Liver (tissue), 9 donors: ENCODE data around the gene ATP10A. TPM values are rescaled to one million over a fixed set of nuclear protein-coding genes. Genes with fewer than 3 reads are reported as not detected.

Experiments used
- DNase-seq: peaks from one replicate; pipeline ENCODE4 v3.0.0-alpha.2; 2017; ENCODE audit warnings: low spot score
- H3K27ac ChIP-seq, 2 donors: one replicate each; pipeline ENCODE4 v1.7.0; 2013; ENCODE audit warnings: inconsistent platforms in 2 of 2, low read length in 2 of 2, control low read depth in 1 of 2, low read depth in 1 of 2, mild to moderate bottlenecking in 1 of 2
- H3K27me3 ChIP-seq, 4 donors: one replicate each; pipeline versions ENCODE4 v1.6.1 to v1.7.0; 2013; ENCODE audit warnings: low read length in 3 of 4, inconsistent platforms in 1 of 4, mild to moderate bottlenecking in 1 of 4, moderate library complexity in 1 of 4; ENCODE audit not compliant: control insufficient read depth in 4 of 4, insufficient read depth in 4 of 4
- H3K36me3 ChIP-seq, 4 donors: one replicate each; pipeline versions ENCODE4 v1.6.1 to v1.7.0; 2013; ENCODE audit warnings: low read length in 3 of 4, mild to moderate bottlenecking in 3 of 4, low read depth in 1 of 4, moderate library complexity in 1 of 4; ENCODE audit not compliant: control insufficient read depth in 4 of 4, insufficient read depth in 3 of 4
- H3K4me1 ChIP-seq, 4 donors: one replicate each; pipeline versions ENCODE4 v1.6.1 to v1.7.0; 2013; ENCODE audit warnings: low read length in 3 of 4, mild to moderate bottlenecking in 3 of 4, moderate library complexity in 1 of 4; ENCODE audit not compliant: control insufficient read depth in 4 of 4, insufficient read depth in 4 of 4
- H3K4me3 ChIP-seq, 3 donors: one replicate each; pipeline versions ENCODE4 v1.6.1 to v1.7.0; 2013; ENCODE audit warnings: low read length in 3 of 3, control low read depth in 1 of 3, low read depth in 1 of 3, mild to moderate bottlenecking in 1 of 3
- H3K9ac ChIP-seq, 2 donors: one replicate each; pipeline ENCODE4 v1.7.0; 2013; ENCODE audit warnings: low read length in 2 of 2, mild to moderate bottlenecking in 2 of 2, moderate library complexity in 2 of 2, control low read depth in 1 of 2, low read depth in 1 of 2
- H3K9me3 ChIP-seq, 4 donors: one replicate each; pipeline versions ENCODE4 v1.6.1 to v1.7.0; 2013; ENCODE audit warnings: low read length in 3 of 4; ENCODE audit not compliant: control insufficient read depth in 4 of 4
- ATF3 ChIP-seq: IDR thresholded peaks from 2 replicates; pipeline ENCODE4 v1.6.1; 2016; ENCODE audit warnings: antibody characterized with exemption
- CTCF ChIP-seq: fragments of 150-350 bp; IDR thresholded peaks from 2 replicates; pipeline ENCODE4 v1.5.1; 2017; ENCODE audit warnings: improper control_type of control experiment, low read depth, low read length; ENCODE audit not compliant: missing input control
- EGR1 ChIP-seq, 2 donors: IDR thresholded peaks; 2 replicates each; pipeline ENCODE4 v1.6.1; 2016 to 2018; ENCODE audit warnings: antibody characterized with exemption in 2 of 2, low read depth in 2 of 2
- FOXA1 ChIP-seq: IDR thresholded peaks from 2 replicates; pipeline ENCODE4 v1.6.1; 2016; ENCODE audit warnings: antibody characterized with exemption
- FOXA2 ChIP-seq: IDR thresholded peaks from 2 replicates; pipeline ENCODE4 v1.6.1; 2016; ENCODE audit warnings: antibody characterized with exemption
- GABPA ChIP-seq, 2 donors: IDR thresholded peaks in 1 of 2; conservative IDR thresholded peaks in 1 of 2; 2 replicates each; pipeline ENCODE4 v1.6.1; 2016; ENCODE audit warnings: antibody characterized with exemption in 2 of 2, mild to moderate bottlenecking in 1 of 2, moderate library complexity in 1 of 2
- HNF4A ChIP-seq, 2 donors: conservative IDR thresholded peaks; 2 replicates each; pipeline ENCODE4 v1.6.1; 2016; ENCODE audit warnings: antibody characterized with exemption in 2 of 2, mild to moderate bottlenecking in 2 of 2
- HNF4G ChIP-seq: IDR thresholded peaks from 2 replicates; pipeline ENCODE4 v1.6.1; 2016; ENCODE audit warnings: antibody characterized with exemption
- JUND ChIP-seq, 2 donors: IDR thresholded peaks; 2 replicates each; pipeline ENCODE4 v1.6.1; 2016; ENCODE audit warnings: antibody characterized with exemption in 2 of 2
- MAX ChIP-seq: IDR thresholded peaks from 2 replicates; pipeline ENCODE4 v1.6.1; 2016; ENCODE audit warnings: antibody characterized with exemption
- NR2F2 ChIP-seq: IDR thresholded peaks from 2 replicates; pipeline ENCODE4 v1.6.1; 2016; ENCODE audit warnings: antibody characterized with exemption
- RAD21 ChIP-seq, 2 donors: IDR thresholded peaks; 2 replicates each; pipeline ENCODE4 v1.6.1; 2016; ENCODE audit warnings: antibody characterized with exemption in 2 of 2, mild to moderate bottlenecking in 2 of 2
- REST ChIP-seq: IDR thresholded peaks from 2 replicates; pipeline ENCODE4 v1.6.1; 2016; ENCODE audit warnings: antibody characterized with exemption, mild to moderate bottlenecking
- RXRA ChIP-seq, 2 donors: IDR thresholded peaks; 2 replicates each; pipeline ENCODE4 v1.6.1; 2017 to 2018; ENCODE audit warnings: antibody characterized with exemption in 2 of 2, mild to moderate bottlenecking in 1 of 2
- SP1 ChIP-seq: IDR thresholded peaks from 2 replicates; pipeline ENCODE4 v1.6.1; 2018; ENCODE audit warnings: antibody characterized with exemption, mild to moderate bottlenecking
- TAF1 ChIP-seq: conservative IDR thresholded peaks from 2 replicates; pipeline ENCODE4 v1.6.1; 2016; ENCODE audit warnings: antibody characterized with exemption, mild to moderate bottlenecking
- YY1 ChIP-seq: IDR thresholded peaks from 2 replicates; pipeline ENCODE4 v1.6.1; 2016; ENCODE audit warnings: antibody characterized with exemption, mild to moderate bottlenecking
- ZBTB33 ChIP-seq: IDR thresholded peaks from 2 replicates; pipeline ENCODE4 v1.6.1; 2016; ENCODE audit warnings: antibody characterized with exemption
- WGBS: extraction: QIAGEN DNeasy Blood & Tissue Kit; methylation state at CpG from one replicate; pipeline ENCODE4 v1.1.7; 2013; 5-methylcytosine and 5-hydroxymethylcytosine counted together
- polyA plus RNA-seq, 2 donors: library from polyadenylated mRNA; stranded (reverse) in 1 of 2; unstranded in 1 of 2; fragments of 200-250 nt in 1 of 2; fragments of >200 nt in 1 of 2; fragmentation: Nextera tagmentation in 1 of 2; extraction: Ambion mirVana in 1 of 2; gene quantifications; one replicate each; pipeline versions ENCODE4 v1.2.1 to v1.2.3, GENCODE V29; 2013 to 2015
- total RNA-seq, 2 donors: library from RNA; depleted of rRNA; stranded (reverse); fragments of >200 nt; gene quantifications; one replicate each; pipeline ENCODE4 v1.2.3, GENCODE V29; 2014
- donor health status: healthy.
- donor health status: healthy.
- donor health status: healthy.
- donor health status: healthy.
- donor health status: healthy.

The ATP10A gene
- total and polyA plus RNA-seq, 4 donors = 0.22 to 1.8 (median 0.39) TPM

- TF ChIP-seq EGR1 (IDR thresholded peaks at IDR 0.05; ENCODE audit: low read depth in 2 of 2) (no peak), REST (no peak), FOXA2 (no peak), FOXA1 (no peak), ATF3 (no peak), HNF4G (no peak), TAF1 (no peak), HNF4A (conservative IDR thresholded peaks at IDR 0.05) (no peak), JUND (IDR thresholded peaks at IDR 0.05) (no peak), MAX (no peak), YY1 (no peak), ZBTB33 (no peak), SP1 (no peak), NR2F2 (no peak), GABPA (IDR thresholded peaks at IDR 0.05 in 1 of 2, conservative IDR thresholded peaks at IDR 0.05 in 1 of 2) (no peak), CTCF (no peak), RAD21 (IDR thresholded peaks at IDR 0.05) (no peak), RXRA (IDR thresholded peaks at IDR 0.05) (no peak)
- 92% methylated on average over 3 of the region's 3 CpGs for WGBS
- DNase-seq = no peak
- Histone ChIP-seq H3K9ac (no peak overlapping the region), H3K9me3 (no peaks in the 10 kb centered on the region), H3K27ac (no peak overlapping the region), H3K4me1 (no peaks in the 10 kb centered on the region), H3K36me3 (no peaks in the 10 kb centered on the region), H3K4me3 (no peak overlapping the region), H3K27me3 (peaks cover 0 to 5% (median 0%) of the 10 kb centered on the region in 4 donors)
These were observed 80.0 kb downstream of the ATP10A start for GRCh38 chr15:25783134-25783533.
